H1 (cell line): Measurements from ENCODE around the gene TADA2B. TPM values are rescaled to one million over a fixed set of nuclear protein-coding genes. Genes with fewer than 3 reads are reported as not detected.

Experiments
- CTCF ChIA-PET: fragments of 300-600 bp; sonication (Branson Sonifier 250); formaldehyde crosslinking; loops from one replicate; lab custom pipeline; 2021; ENCODE audit not compliant: partially characterized antibody; lab: Charles Lee
- POLR2A ChIA-PET: fragments of 300-600 bp; sonication (Branson Sonifier 250); formaldehyde crosslinking; loops from one replicate; lab custom pipeline; 2021; ENCODE audit warnings: inconsistent platforms; ENCODE audit not compliant: partially characterized antibody; lab: Charles Lee
- DNase-seq, 2 experiments: peaks; one replicate each; pipeline versions ENCODE4 v3.0.0 to v3.0.0-alpha.2; 2010 to 2022; ENCODE audit warnings: low spot score in 2 of 2, low read depth in 1 of 2, mixed read lengths in 1 of 2
- FAIRE-seq: peaks from 2 replicates; lab custom pipeline; 2011; peaks lifted over from hg19 to GRCh38; lab: Jason Lieb, UNC
- H2AFZ ChIP-seq: 2 replicates; pipeline ENCODE4 v1.8.1; 2012; ENCODE audit warnings: low read length, inconsistent platforms
- H2AK5ac ChIP-seq: 2 replicates; pipeline ENCODE4 v1.6.1; 2013; ENCODE audit warnings: low read depth, low read length
- H2BK120ac ChIP-seq: replicated peaks from 2 replicates; pipeline ENCODE3; 2013; ENCODE audit warnings: low read depth, low read length, inconsistent platforms
- H2BK12ac ChIP-seq: 2 replicates; pipeline ENCODE4 v1.6.1; 2013; ENCODE audit warnings: low read depth, low read length
- H2BK15ac ChIP-seq: 2 replicates; pipeline ENCODE4 v1.6.1; 2013; ENCODE audit warnings: low read length
- H2BK20ac ChIP-seq: 2 replicates; pipeline ENCODE4 v1.6.1; 2013; ENCODE audit warnings: low read length
- H2BK5ac ChIP-seq: 2 replicates; pipeline ENCODE4 v1.6.1; 2013; ENCODE audit warnings: low read depth, low read length
- H3K14ac ChIP-seq: 2 replicates; pipeline ENCODE4 v1.6.1; 2013; ENCODE audit warnings: inconsistent platforms; ENCODE audit not compliant: insufficient read length
- H3K18ac ChIP-seq: 2 replicates; pipeline ENCODE4 v1.6.1; 2013; ENCODE audit warnings: low read length; ENCODE audit errors: extremely low read depth
- H3K23ac ChIP-seq: 2 replicates; pipeline ENCODE4 v1.6.1; 2013; ENCODE audit warnings: inconsistent platforms; ENCODE audit not compliant: insufficient read length
- H3K23me2 ChIP-seq: 2 replicates; pipeline ENCODE4 v1.6.1; 2013; ENCODE audit warnings: low read depth, low read length
- H3K27ac ChIP-seq: 2 replicates; pipeline ENCODE4 v1.6.1; 2011; ENCODE audit warnings: low read depth, low read length, inconsistent platforms
- H3K27me3 ChIP-seq, 4 experiments: replicated peaks in 1 of 4; 1 replicate in 1 of 4; 2 replicates in 3 of 4; pipeline versions ENCODE4 v1.6.1 to v1.8.1; 2011 to 2013; ENCODE audit warnings: low read length in 3 of 4, mild to moderate bottlenecking in 3 of 4, inconsistent platforms in 2 of 4, mixed read lengths in 2 of 4, moderate library complexity in 1 of 4; ENCODE audit not compliant: control insufficient read depth in 3 of 4, insufficient read depth in 3 of 4; ENCODE audit errors: extremely low read depth in 1 of 4
- H3K36me3 ChIP-seq, 4 experiments: 2 replicates each; pipeline versions ENCODE4 v1.6.1 to v1.8.1; 2011 to 2013; ENCODE audit warnings: mild to moderate bottlenecking in 4 of 4, low read length in 3 of 4, moderate library complexity in 2 of 4, control low read depth in 1 of 4, inconsistent platforms in 1 of 4; ENCODE audit not compliant: insufficient read depth in 4 of 4, control insufficient read depth in 2 of 4
- H3K4ac ChIP-seq: replicated peaks from 2 replicates; pipeline ENCODE3; 2013; ENCODE audit warnings: low read length, low read depth, mixed read lengths, inconsistent platforms; ENCODE audit not compliant: insufficient read length
- H3K4me1 ChIP-seq, 4 experiments: replicated peaks in 1 of 4; 1 replicate in 1 of 4; 2 replicates in 3 of 4; pipeline versions ENCODE4 v1.6.1 to v1.8.1; 2011 to 2013; ENCODE audit warnings: low read length in 3 of 4, inconsistent platforms in 2 of 4, mixed read lengths in 1 of 4; ENCODE audit not compliant: insufficient read depth in 4 of 4, control insufficient read depth in 3 of 4
- H3K4me2 ChIP-seq, 2 experiments: 2 replicates each; pipeline versions ENCODE4 v1.6.1 to v1.8.1; 2011 to 2013; ENCODE audit warnings: low read depth in 2 of 2, low read length in 2 of 2, control low read depth in 1 of 2, inconsistent platforms in 1 of 2, mild to moderate bottlenecking in 1 of 2; ENCODE audit not compliant: insufficient read depth in 1 of 2
- H3K4me3 ChIP-seq, 4 experiments: fragments of 200-600, 300-600 bp in 1 of 4; sonication (generic), shearing (Covaris generic), sonication (Bioruptor Twin) in 1 of 4; 2 replicates each; pipeline versions ENCODE4 v1.5.1 to v1.8.1; 2011 to 2016; ENCODE audit warnings: low read length in 4 of 4, low read depth in 3 of 4, control low read depth in 2 of 4, inconsistent platforms in 2 of 4, mild to moderate bottlenecking in 2 of 4, mixed read lengths in 1 of 4, moderate library complexity in 1 of 4; ENCODE audit not compliant: insufficient read depth in 2 of 4; ENCODE audit errors: extremely low read depth in 1 of 4
- H3K56ac ChIP-seq: replicated peaks from 2 replicates; pipeline ENCODE3; 2013; ENCODE audit warnings: low read depth, mild to moderate bottlenecking, mixed read lengths, low read length, inconsistent platforms; ENCODE audit not compliant: insufficient read length
- H3K79me1 ChIP-seq: 2 replicates; pipeline ENCODE4 v1.6.1; 2013; ENCODE audit warnings: low read depth, low read length, control low read depth
- H3K79me2 ChIP-seq, 2 experiments: 2 replicates each; pipeline versions ENCODE4 v1.6.1 to v1.8.1; 2012 to 2013; ENCODE audit warnings: low read length in 2 of 2, mild to moderate bottlenecking in 2 of 2, inconsistent platforms in 1 of 2; ENCODE audit not compliant: insufficient read depth in 2 of 2, control insufficient read depth in 1 of 2
- H3K9ac ChIP-seq, 4 experiments: replicated peaks in 1 of 4; 1 replicate in 1 of 4; 2 replicates in 3 of 4; pipeline versions ENCODE4 v1.6.1 to v1.8.1; 2011 to 2013; ENCODE audit warnings: low read depth in 3 of 4, low read length in 3 of 4, control low read depth in 2 of 4, mild to moderate bottlenecking in 2 of 4, moderate library complexity in 2 of 4, inconsistent platforms in 1 of 4; ENCODE audit errors: extremely low read depth in 1 of 4
- H3K9me3 ChIP-seq, 2 experiments: 2 replicates each; pipeline versions ENCODE4 v1.6.1 to v1.8.1; 2012 to 2013; ENCODE audit warnings: mild to moderate bottlenecking in 2 of 2, moderate library complexity in 2 of 2, control low read depth in 1 of 2, inconsistent platforms in 1 of 2, low read depth in 1 of 2, low read length in 1 of 2, mixed read lengths in 1 of 2; ENCODE audit not compliant: insufficient read depth in 2 of 2
- H4K20me1 ChIP-seq, 2 experiments: replicated peaks in 1 of 2; 2 replicates each; pipeline versions ENCODE3 to v1.8.1; 2011 to 2013; ENCODE audit warnings: inconsistent platforms in 2 of 2, low read length in 2 of 2, mild to moderate bottlenecking in 1 of 2; ENCODE audit not compliant: insufficient read depth in 2 of 2, control insufficient read depth in 1 of 2
- H4K5ac ChIP-seq: 2 replicates; pipeline ENCODE4 v1.6.1; 2013; ENCODE audit warnings: low read length, low read depth, mixed read lengths, inconsistent platforms; ENCODE audit not compliant: insufficient read length
- H4K8ac ChIP-seq: 2 replicates; pipeline ENCODE4 v1.8.0; 2013; ENCODE audit warnings: mild to moderate bottlenecking, moderate library complexity, low read length, inconsistent platforms; ENCODE audit not compliant: insufficient read depth; ENCODE audit errors: extremely low read depth
- H4K91ac ChIP-seq: replicated peaks from 2 replicates; pipeline ENCODE3; 2013; ENCODE audit warnings: low read length, mixed read lengths, inconsistent platforms; ENCODE audit not compliant: insufficient read length
- CEBPB ChIP-seq: IDR thresholded peaks from 2 replicates; pipeline ENCODE4 v1.6.1; 2012; ENCODE audit warnings: low read depth, low read length
- CHD1 ChIP-seq: IDR thresholded peaks from 2 replicates; pipeline ENCODE4 v1.6.1; 2012; ENCODE audit warnings: low read depth, low read length, improper control_type of control experiment
- CTBP2 ChIP-seq: IDR thresholded peaks from 2 replicates; pipeline ENCODE4 v1.7.0; 2011; ENCODE audit warnings: borderline replicate concordance, mild to moderate bottlenecking, moderate library complexity, mixed read lengths, low read length; ENCODE audit not compliant: insufficient read depth, insufficient read length
- HDAC6 ChIP-seq: IDR thresholded peaks from one replicate; pipeline ENCODE4 v1.7.1; 2012; ENCODE audit warnings: low read depth, mild to moderate bottlenecking, inconsistent platforms, low read length, moderate library complexity
- NANOG ChIP-seq: IDR thresholded peaks from 2 replicates; pipeline ENCODE4 v1.6.1; 2011; ENCODE audit warnings: low read length, low read depth, mild to moderate bottlenecking, inconsistent platforms; ENCODE audit not compliant: insufficient read depth, poor library complexity, severe bottlenecking
- POU5F1 ChIP-seq: IDR thresholded peaks from 2 replicates; pipeline ENCODE4 v1.6.1; 2011; ENCODE audit warnings: low read depth, mild to moderate bottlenecking, low read length, moderate library complexity
- RFX5 ChIP-seq: IDR thresholded peaks from 2 replicates; pipeline ENCODE4 v1.6.1; 2011; ENCODE audit warnings: low read depth, low read length, improper control_type of control experiment, borderline replicate concordance
- SIN3A ChIP-seq, 2 experiments: IDR thresholded peaks in 1 of 2; conservative IDR thresholded peaks in 1 of 2; 2 replicates each; pipeline ENCODE4 v1.6.1; 2011 to 2012; ENCODE audit warnings: low read length in 2 of 2, improper control_type of control experiment in 1 of 2, low read depth in 1 of 2, mild to moderate bottlenecking in 1 of 2
- SP1 ChIP-seq: IDR thresholded peaks from 2 replicates; pipeline ENCODE4 v1.6.1; 2011; ENCODE audit warnings: low read depth, low read length
- TAF1 ChIP-seq: IDR thresholded peaks from 2 replicates; pipeline ENCODE4 v1.6.1; 2011; ENCODE audit warnings: mild to moderate bottlenecking, low read depth, low read length
- TAF7 ChIP-seq: optimal IDR thresholded peaks from 2 replicates; pipeline ENCODE3; 2011; ENCODE audit warnings: low read depth, mild to moderate bottlenecking, inconsistent platforms, low read length, moderate library complexity, borderline replicate concordance
- TEAD4 ChIP-seq: IDR thresholded peaks from 2 replicates; pipeline ENCODE4 v1.6.1; 2012; ENCODE audit warnings: low read depth, low read length, inconsistent platforms, mixed read lengths
- WGBS, 2 experiments: shearing (Covaris generic) in 1 of 2; methylation state at CpG; one replicate each; pipeline versions ENCODE4 v1.1.6 to v1.1.7; 2013 to 2015; ENCODE audit warnings: low lambda C conversion rate in 2 of 2, mixed read lengths in 2 of 2, inconsistent platforms in 1 of 2, low coverage in 1 of 2, missing lambda C conversion rate in 1 of 2; ENCODE audit not compliant: insufficient replicate concordance in 2 of 2, insufficient coverage in 1 of 2, insufficient read length in 1 of 2; ENCODE audit errors: extremely low coverage in 1 of 2, missing lambda C conversion rate in 1 of 2; 5-methylcytosine and 5-hydroxymethylcytosine counted together
- polyA plus RNA-seq, 7 experiments: library from polyadenylated mRNA; depleted of rRNA in 3 of 7; stranded (reverse) in 5 of 7; unstranded in 2 of 7; fragments of >200 nt in 5 of 7; fragments of 200-250 nt in 2 of 7; gene quantifications; 1 replicate in 5 of 7; 2 replicates in 1 of 7; 4 replicates in 1 of 7; pipeline versions ENCODE4 v1.2.1 to v1.2.3, GENCODE V29; 2011 to 2013; ENCODE audit warnings: missing spikeins in 2 of 7, mixed read lengths in 2 of 7
- total RNA-seq: library from RNA; stranded (reverse); fragmentation: NEBNext Ultra II Directional; extraction: Animal tissue kit (Norgen Biotek cat#: 25700); gene quantifications from 2 replicates; pipeline ENCODE4 v1.2.1, GENCODE V29; 2021
- TF ChIP-seq, protein P1 (sequence below): IDR thresholded peaks from 2 replicates; pipeline ENCODE4 v1.6.1; 2011; ENCODE audit warnings: low read length, improper control_type of control experiment

Gene TADA2B
- total and polyA plus RNA-seq, 2 of the 8 experiments (the other 6 are each of a cell fraction or from before 2014, with no cell fraction given), result 5.7 to 12.1 TPM

DNA sequence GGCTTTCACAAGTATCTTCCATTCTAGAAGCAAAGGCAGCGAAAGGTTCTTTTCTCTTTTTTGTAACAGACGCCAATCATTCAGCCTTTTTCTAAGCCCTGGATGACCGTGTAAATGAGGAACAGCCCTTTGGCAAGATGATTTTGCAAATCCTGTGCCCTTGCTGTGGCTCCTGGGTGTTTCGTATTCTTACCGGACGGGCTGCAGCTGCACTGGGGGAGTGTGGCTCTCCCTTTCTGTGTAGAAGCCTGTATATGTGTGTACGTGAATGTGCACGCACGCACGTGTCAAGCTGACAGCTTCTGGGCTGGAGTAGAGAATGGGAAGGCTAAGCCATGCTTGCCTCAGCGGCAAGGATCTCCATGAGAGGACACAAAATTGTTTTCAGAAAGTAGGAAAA lies 16.5 kb downstream of the TADA2B start:
- Histone ChIP-seq H2BK15ac (no peak overlapping the region), H3K36me3 (peaks cover 14 to 48% (median 39%) of the 10 kb centered on the region in 4 experiments), H3K4ac (no peak overlapping the region), H3K4me1 (no peaks in the 10 kb centered on the region), H3K18ac (no peak overlapping the region), H2BK20ac (no peak overlapping the region), H3K4me2 (no peak overlapping the region), H4K20me1 (peaks cover 2 to 19% of the 10 kb centered on the region in 2 experiments), H2BK5ac (no peak overlapping the region), H3K14ac (no peak overlapping the region), H3K23ac (no peak overlapping the region), H2AK5ac (no peak overlapping the region), H3K23me2 (no peaks in the 10 kb centered on the region), H2AFZ (no peak overlapping the region), H3K27ac (no peak overlapping the region), H3K9ac (no peak overlapping the region), H4K5ac (no peak overlapping the region), H4K91ac (no peak overlapping the region), H3K56ac (no peak overlapping the region), H3K9me3 (no peaks in the 10 kb centered on the region), H4K8ac (no peak overlapping the region), H3K79me1 (no peaks in the 10 kb centered on the region), H2BK12ac (no peak overlapping the region), H3K4me3 (no peak overlapping the region), H3K27me3 (no peaks in the 10 kb centered on the region), H2BK120ac (no peak overlapping the region), H3K79me2 (peaks cover 0 to 4% of the 10 kb centered on the region in 2 experiments; a peak in 2 of 4 replicates)
- ChIA-PET CTCF (interaction anchor here (1.3 to 2.9 kb wide), 3 partner anchors 11 to 24 kb away, joined by 3 to 15 read pairs (median 6); no protein-coding TSS in a partner anchor), POLR2A (interaction anchor here (1.8 to 6.6 kb wide), 2 partner anchors 8 to 14 kb away, joined by 5 to 36 read pairs; partner anchors contain the start of genes GRPEL1 and TADA2B)
- DNase-seq (no peak), FAIRE-seq (no peak)
- WGBS, 2 experiments, result 89% methylated on average over 11 of the region's 11 CpGs; no CpG with 5 or more reads in 1 of the 2 experiments
- TF ChIP-seq RFX5 (no peak), HDAC6 (no peak), CTBP2 (no peak), CEBPB (no peak), NANOG (no peak), CHD1 (no peak), TAF7 (no peak), SP1 (no peak), TAF1 (no peak), POU5F1 (no peak), TEAD4 (no peak), SIN3A (conservative IDR thresholded peaks at IDR 0.05 in 1 of 2, IDR thresholded peaks at IDR 0.05 in 1 of 2; ENCODE audit: low read depth in 1 of 2, low read length in 2 of 2) (no peak)
- TF ChIP-seq, protein P1, sequence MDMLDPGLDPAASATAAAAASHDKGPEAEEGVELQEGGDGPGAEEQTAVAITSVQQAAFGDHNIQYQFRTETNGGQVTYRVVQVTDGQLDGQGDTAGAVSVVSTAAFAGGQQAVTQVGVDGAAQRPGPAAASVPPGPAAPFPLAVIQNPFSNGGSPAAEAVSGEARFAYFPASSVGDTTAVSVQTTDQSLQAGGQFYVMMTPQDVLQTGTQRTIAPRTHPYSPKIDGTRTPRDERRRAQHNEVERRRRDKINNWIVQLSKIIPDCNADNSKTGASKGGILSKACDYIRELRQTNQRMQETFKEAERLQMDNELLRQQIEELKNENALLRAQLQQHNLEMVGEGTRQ, result no peak
